Hepatocyte (in vitro differentiated cells): ENCODE measurements around the gene HRG. TPM values are rescaled to one million over a fixed set of nuclear protein-coding genes. Genes with fewer than 3 reads are reported as not detected.

Source experiments
- DNase-seq: peaks from one replicate; pipeline ENCODE4 v3.0.0-alpha.2; 2016; ENCODE audit warnings: low spot score
- H2AFZ ChIP-seq: fragments of 200-600 bp; sonication (generic); 2 replicates; pipeline ENCODE4 v1.6.0; 2016; ENCODE audit warnings: antibody characterized with exemption, mild to moderate bottlenecking
- H3K27ac ChIP-seq: fragments of 200-600 bp; sonication (generic); 2 replicates; pipeline ENCODE4 v1.5.1; 2016; ENCODE audit warnings: mild to moderate bottlenecking
- H3K27me3 ChIP-seq: fragments of 200-600 bp; sonication (generic); 2 replicates; pipeline ENCODE4 v1.6.1; 2016
- H3K36me3 ChIP-seq: fragments of 200-600 bp; sonication (generic); replicated peaks from 2 replicates; pipeline ENCODE4 v1.5.1; 2016; ENCODE audit warnings: low read depth; ENCODE audit not compliant: insufficient read depth
- H3K4me1 ChIP-seq: fragments of 200-600 bp; sonication (generic); 2 replicates; pipeline ENCODE4 v1.5.1; 2016; ENCODE audit warnings: mild to moderate bottlenecking, moderate library complexity; ENCODE audit not compliant: insufficient read depth
- H3K4me2 ChIP-seq: fragments of 200-600 bp; sonication (generic); 2 replicates; pipeline ENCODE4 v1.6.0; 2016
- H3K4me3 ChIP-seq: fragments of 200-600 bp; sonication (generic); 2 replicates; pipeline ENCODE4 v1.5.1; 2016; ENCODE audit warnings: mild to moderate bottlenecking
- H3K79me2 ChIP-seq: fragments of 200-600 bp; sonication (generic); 2 replicates; pipeline ENCODE4 v1.6.0; 2017; ENCODE audit warnings: mild to moderate bottlenecking
- H3K9me2 ChIP-seq: fragments of 200-600 bp; sonication (generic); replicated peaks from 2 replicates; pipeline ENCODE4 v1.6.0; 2017; ENCODE audit warnings: mild to moderate bottlenecking; ENCODE audit not compliant: insufficient read depth
- H3K9me3 ChIP-seq: fragments of 200-600 bp; sonication (generic); 2 replicates; pipeline ENCODE4 v1.5.1; 2016; ENCODE audit warnings: low read depth, mild to moderate bottlenecking
- H4K20me1 ChIP-seq: fragments of 200-600 bp; sonication (generic); 2 replicates; pipeline ENCODE4 v1.6.0; 2016; ENCODE audit warnings: mild to moderate bottlenecking; ENCODE audit not compliant: insufficient read depth, poor library complexity, severe bottlenecking
- CTCF ChIP-seq: fragments of 200-600 bp; sonication (generic); IDR thresholded peaks from 2 replicates; pipeline ENCODE4 v1.5.1; 2016; ENCODE audit warnings: antibody characterized with exemption, mild to moderate bottlenecking; ENCODE audit not compliant: poor library complexity
- EZH2 ChIP-seq: fragments of 200-600 bp; sonication (generic); IDR thresholded peaks from 2 replicates; pipeline ENCODE4 v1.6.1; 2016; ENCODE audit warnings: antibody characterized with exemption, mild to moderate bottlenecking, borderline replicate concordance
- EZH2phosphoT487 ChIP-seq: fragments of 200-600 bp; sonication (generic); IDR thresholded peaks from one replicate; pipeline ENCODE4 v1.6.1; 2018; ENCODE audit warnings: antibody characterized with exemption, mild to moderate bottlenecking, low read depth, moderate library complexity; ENCODE audit not compliant: unreplicated experiment, severe bottlenecking
- WGBS: methylation state at CpG from one replicate; pipeline ENCODE4 v1.1.6; 2016; ENCODE audit warnings: low lambda C conversion rate; ENCODE audit errors: missing lambda C conversion rate; 5-methylcytosine and 5-hydroxymethylcytosine counted together
- polyA plus RNA-seq: library from polyadenylated mRNA; unstranded; fragments of >200 nt; fragmentation: Nextera tagmentation; extraction: Ambion mirVana; gene quantifications from 2 replicates; pipeline ENCODE4 v1.2.1, GENCODE V29; 2016
- total RNA-seq: library from RNA; depleted of rRNA; stranded (reverse); fragments of >200 nt; gene quantifications from 2 replicates; pipeline ENCODE4 v1.2.3, GENCODE V29; 2014

The HRG gene
- total and polyA plus RNA-seq, 2 experiments from 2014 or later = 1.7 to 2.1 TPM

- no peak overlapping the region for H3K27ac ChIP-seq
- H4K20me1 ChIP-seq = no peaks in the 10 kb centered on the region
- no peak for DNase-seq
- H3K4me3 ChIP-seq = no peak overlapping the region
- no peak overlapping the region for H3K4me2 ChIP-seq
- whole genome bisulfite sequencing = 89% methylated on average over 1 of the region's 1 CpG
- H3K79me2 ChIP-seq = no peaks in the 10 kb centered on the region
- no peaks in the 10 kb centered on the region for H3K36me3 ChIP-seq
- no peaks in the 10 kb centered on the region for H3K27me3 ChIP-seq
- H3K9me3 ChIP-seq = no peaks in the 10 kb centered on the region
- no peak overlapping the region for H2AFZ ChIP-seq
- TF ChIP-seq EZH2phosphoT487 = no peak
- TF ChIP-seq CTCF = no peak
- TF ChIP-seq EZH2 = no peak
- no peaks in the 10 kb centered on the region for H3K9me2 ChIP-seq
- no peaks in the 10 kb centered on the region for H3K4me1 ChIP-seq
Measured at GRCh38 chr3:186648851-186649250, 17.0 kb upstream of the HRG start.

- no peak for DNase-seq
- TF ChIP-seq EZH2phosphoT487 (no peak), CTCF (no peak), EZH2 (no peak)
- H2AFZ ChIP-seq = no peak overlapping the region
- no peaks in the 10 kb centered on the region for H3K36me3 ChIP-seq
- no peaks in the 10 kb centered on the region for H4K20me1 ChIP-seq
- no peaks in the 10 kb centered on the region for H3K4me1 ChIP-seq
- no peak overlapping the region for H3K27ac ChIP-seq
- no peaks in the 10 kb centered on the region for H3K27me3 ChIP-seq
- 84% methylated on average over 3 of the region's 3 CpGs for WGBS
- H3K9me3 ChIP-seq = no peaks in the 10 kb centered on the region
- no peaks in the 10 kb centered on the region for H3K79me2 ChIP-seq
- H3K9me2 ChIP-seq = no peaks in the 10 kb centered on the region
- no peak overlapping the region for H3K4me2 ChIP-seq
- H3K4me3 ChIP-seq = no peak overlapping the region
Measured at GRCh38 chr3:186651678-186652215, 14.1 kb upstream of the HRG start.

DNA sequence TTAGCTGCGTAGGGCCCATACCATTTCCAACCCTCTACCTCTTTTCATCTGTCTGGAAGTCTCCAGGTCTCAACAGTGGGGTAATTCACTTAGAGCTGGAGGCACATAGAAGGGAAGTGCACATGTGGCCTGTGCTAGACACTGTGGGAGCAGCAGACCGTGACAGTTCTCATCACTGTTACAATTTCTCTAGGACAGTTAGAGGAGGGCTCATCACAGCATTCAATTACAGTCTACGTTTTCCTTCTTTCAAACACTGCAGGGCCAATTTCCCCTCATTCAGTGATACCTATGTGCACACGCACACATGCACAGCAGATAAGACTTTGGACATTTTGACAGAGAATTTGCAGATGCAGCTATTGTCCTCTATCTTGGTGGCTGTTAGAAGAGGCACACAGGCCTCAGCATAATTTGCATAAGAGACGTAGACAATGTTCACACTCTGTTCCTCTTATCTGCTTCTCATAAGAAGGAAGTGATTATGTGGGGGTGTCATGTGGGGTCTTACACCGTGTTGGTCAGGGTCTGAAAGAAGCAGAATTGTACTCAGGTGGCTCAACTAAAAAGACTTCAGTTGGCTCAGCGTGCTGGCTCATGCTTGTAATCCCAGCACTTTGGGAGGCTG lies 12.6 kb upstream of the HRG start:
- 74% methylated on average over 7 of the region's 7 CpGs for WGBS
- TF ChIP-seq CTCF (no peak), EZH2phosphoT487 (no peak), EZH2 (no peak)
- Histone ChIP-seq H3K4me2 (no peak overlapping the region), H3K79me2 (no peaks in the 10 kb centered on the region), H3K36me3 (no peaks in the 10 kb centered on the region), H3K9me3 (no peaks in the 10 kb centered on the region), H3K27ac (no peak overlapping the region), H3K27me3 (no peaks in the 10 kb centered on the region), H3K9me2 (no peaks in the 10 kb centered on the region), H4K20me1 (no peaks in the 10 kb centered on the region), H2AFZ (no peak overlapping the region), H3K4me1 (no peaks in the 10 kb centered on the region), H3K4me3 (no peak overlapping the region)
- no peak for DNase-seq
